Gastroesophageal sphincter (tissue), 3 donors: ENCODE data around the gene KIF2C.

ENCODE experiments used
- CTCF ChIP-seq, 4 experiments: fragments of 200-600 bp in 2 of 4; fragments of 450-650 bp in 2 of 4; sonication (generic) in 1 of 4; IDR thresholded peaks; one replicate each; pipeline ENCODE4 v1.5.1; 2017 to 2019; ENCODE audit warnings: antibody characterized with exemption in 4 of 4, mild to moderate bottlenecking in 2 of 4, moderate library complexity in 2 of 4
- EP300 ChIP-seq: sonication (generic); formaldehyde crosslinking; IDR thresholded peaks from one replicate; pipeline ENCODE4 v1.6.1; 2017; ENCODE audit warnings: antibody characterized with exemption, mild to moderate bottlenecking
- POLR2A ChIP-seq, 2 donors: fragments of 450-650 bp; IDR thresholded peaks; one replicate each; pipeline ENCODE4 v1.6.1; 2017; ENCODE audit warnings: antibody characterized with exemption in 2 of 2, mild to moderate bottlenecking in 2 of 2, moderate library complexity in 1 of 2
- POLR2AphosphoS5 ChIP-seq: sonication (generic); formaldehyde crosslinking; IDR thresholded peaks from one replicate; pipeline ENCODE4 v1.6.1; 2017; ENCODE audit warnings: antibody characterized with exemption

GRCh38 chr1:44747878-44748277, 8.2 kb downstream of the KIF2C start:
- TF ChIP-seq CTCF (IDR thresholded peaks at IDR 0.05) (no peak), POLR2A (IDR thresholded peaks at IDR 0.05) (no peak), POLR2AphosphoS5 (no peak), EP300 (no peak)
